ENCODE measurements around the gene MDGA2. TPM values are rescaled to one million over a fixed set of nuclear protein-coding genes. Genes with fewer than 3 reads are reported as not detected.

Gene MDGA2
- total and polyA plus RNA-seq, 2 of the 13 experiments (the other 11 are each of a cell fraction or from before 2014, with no cell fraction given): not detected

- no peak for TF ChIP-seq PRDM15 (CRISPR knock-in tag; IDR thresholded peaks at IDR 0.05)
- no peak for TF ChIP-seq ZBTB25 (CRISPR knock-in tag; IDR thresholded peaks at IDR 0.05)
- TF ChIP-seq ZNF501 (CRISPR knock-in tag; IDR thresholded peaks at IDR 0.05): no peak
- TF ChIP-seq DRAP1 (CRISPR knock-in tag; IDR thresholded peaks at IDR 0.05): no peak
These were observed 467.8 kb downstream of the MDGA2 start (continued) for GRCh38 chr14:47207617-47208016.

- CTCF ChIA-PET (ENCODE audit: low intra/inter-chr PET ratio, low total read pairs): no interaction called here
- intact Hi-C loops (cut with micrococcal nuclease; ENCODE audit: unreplicated experiment) (no loop called here), in situ Hi-C loops (cut with HindIII; ENCODE audit: extremely low pct_ligation_motif_present, low pct_unique_long_range_greater_than_20kb) (no loop called here)
These were observed 474.7 kb downstream of the MDGA2 start for GRCh38 chr14:47200740-47201139.

More at GRCh38 chr14:47200740-47201139, 474.7 kb downstream of the MDGA2 start:
- FAIRE-seq (no peak), DNase-seq (ENCODE audit: low spot score) (no peak), ATAC-seq (no peak)
- no peaks in the 10 kb centered on the region for H3K36me3 ChIP-seq (replicated peaks in 1 of 2; ENCODE audit: control insufficient read depth in 1 of 2, insufficient read depth in 2 of 2, low read length in 2 of 2)
- H3K79me2 ChIP-seq (ENCODE audit: insufficient read depth, low read length): no peaks in the 10 kb centered on the region
- POLR2A ChIA-PET: no interaction called here
- H3K4me3 ChIP-seq (replicated peaks in 1 of 3; ENCODE audit: insufficient read depth in 1 of 3, low read depth in 2 of 3, low read length in 3 of 3): no peak overlapping the region
- H3K27ac ChIP-seq (ENCODE audit: extremely low read length, insufficient read depth, low read length): no peak overlapping the region
- no peaks in the 10 kb centered on the region for H4K20me1 ChIP-seq (ENCODE audit: insufficient read depth, low read length)
- H3K9me3 ChIP-seq (ENCODE audit: low read length): no peaks in the 10 kb centered on the region
- H3K4me2 ChIP-seq (ENCODE audit: low read depth, low read length): no peak overlapping the region
- 28% methylated on average over 9 of the region's 18 CpGs for whole genome bisulfite sequencing (ENCODE audit: low lambda C conversion rate)
- no peak overlapping the region for H3K9ac ChIP-seq (ENCODE audit: insufficient read depth, low read depth, low read length)
- TF ChIP-seq ZNF704 (CRISPR knock-in tag; IDR thresholded peaks at IDR 0.05; ENCODE audit: borderline replicate concordance) (no peak), ZFP36L1 (CRISPR knock-in tag; IDR thresholded peaks at IDR 0.05) (no peak), HOXD1 (CRISPR knock-in tag; IDR thresholded peaks at IDR 0.05) (no peak), ZNF652 (CRISPR knock-in tag; IDR thresholded peaks at IDR 0.05; ENCODE audit: borderline replicate concordance, low read depth) (no peak), ZNF747 (CRISPR knock-in tag; IDR thresholded peaks at IDR 0.05; ENCODE audit: borderline replicate concordance) (no peak)
- no peaks in the 10 kb centered on the region for H3K27me3 ChIP-seq (ENCODE audit: control insufficient read depth in 1 of 2, insufficient read depth in 2 of 2, low read length in 2 of 2)
- BruUV-seq (replicated peaks): no TSS peak
- H2AFZ ChIP-seq (ENCODE audit: low read length): no peak overlapping the region
- no peaks in the 10 kb centered on the region for H3K4me1 ChIP-seq (ENCODE audit: insufficient read depth, low read length)

All from HepG2 (cell line).